NCI-H82 treated with DMSO at 0.1 percent for 48 hours (cell line): Measurements from ENCODE around the gene C11orf91.
"Not testable (repeated sequence)": the region's sequence is repeated elsewhere in the genome, so short reads cannot be mapped to it uniquely, and the experiment has no call there.

Source experiments
- DNase-seq: peaks from one replicate; lab custom pipeline; 2025; ENCODE audit not compliant: unreplicated experiment; lab: John Stamatoyannopoulos, UW

The C11orf91 gene

GRCh38 chr11:33721984-33722383 lies 21.4 kb upstream of the C11orf91 start:
- no peak for DNase-seq

GRCh38 chr11:33721426-33721825 lies 20.8 kb upstream of the C11orf91 start:
- DNase-seq = no peak

GRCh38 chr11:33719587-33719986 lies 19.0 kb upstream of the C11orf91 start:
- no peak for DNase-seq

DNA sequence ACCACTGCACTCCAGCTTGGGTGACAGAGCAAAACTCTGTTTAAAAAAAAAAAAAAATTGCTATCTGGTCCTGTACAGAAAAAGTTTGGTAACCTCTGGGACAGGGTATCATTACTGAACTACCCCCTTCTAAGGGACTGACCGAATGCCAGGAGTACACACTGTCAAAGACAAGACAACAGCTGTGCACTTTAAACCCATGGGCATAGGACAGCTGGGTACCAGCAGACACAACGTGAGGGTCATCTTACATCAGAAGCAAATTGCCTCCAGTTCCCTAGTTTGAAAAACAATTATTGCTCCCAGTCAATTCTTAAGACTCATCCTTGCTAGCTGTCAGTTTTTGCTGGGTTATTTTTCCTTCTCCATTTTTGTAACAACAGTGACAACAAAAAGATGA lies 17.8 kb upstream of the C11orf91 start:
- DNase-seq = no peak

GRCh38 chr11:33716243-33716642 lies 15.6 kb upstream of the C11orf91 start:
- no peak for DNase-seq

GRCh38 chr11:33713856-33714398 lies 13.3 kb upstream of the C11orf91 start:
- DNase-seq = no peak

DNA sequence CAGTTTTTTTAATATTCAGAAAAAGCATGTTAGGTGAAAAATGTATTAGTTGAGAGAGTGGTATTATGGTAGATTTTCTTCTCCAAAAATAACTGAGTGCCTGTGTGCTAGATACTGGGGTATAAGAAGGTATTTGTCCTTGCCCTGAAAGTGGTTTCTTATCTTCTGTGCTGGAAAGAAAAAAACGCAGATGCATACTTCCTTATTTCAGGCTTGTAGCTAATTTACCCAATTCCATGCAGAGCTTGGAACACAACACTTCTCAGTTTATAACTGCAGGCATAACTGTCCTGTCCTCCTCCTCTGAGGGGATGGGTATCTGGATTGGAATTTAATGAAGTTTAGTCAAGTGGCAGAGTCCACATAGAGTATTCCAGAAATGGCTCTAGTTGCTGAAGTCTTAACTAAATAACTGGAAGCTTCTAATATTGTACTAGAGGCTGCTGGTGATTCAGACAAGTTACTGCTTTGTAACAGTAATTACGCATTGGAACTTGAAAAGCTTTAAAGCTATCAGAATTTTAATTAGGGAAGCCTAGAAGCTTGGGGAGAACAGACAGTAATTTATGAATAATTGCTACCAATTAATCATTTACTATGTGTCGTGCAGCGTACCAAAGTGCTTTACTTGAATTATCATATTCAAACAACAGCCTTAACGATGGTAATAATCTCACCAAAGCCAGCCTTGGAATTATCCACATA lies 12.7 kb upstream of the C11orf91 start:
- DNase-seq = no peak

DNA sequence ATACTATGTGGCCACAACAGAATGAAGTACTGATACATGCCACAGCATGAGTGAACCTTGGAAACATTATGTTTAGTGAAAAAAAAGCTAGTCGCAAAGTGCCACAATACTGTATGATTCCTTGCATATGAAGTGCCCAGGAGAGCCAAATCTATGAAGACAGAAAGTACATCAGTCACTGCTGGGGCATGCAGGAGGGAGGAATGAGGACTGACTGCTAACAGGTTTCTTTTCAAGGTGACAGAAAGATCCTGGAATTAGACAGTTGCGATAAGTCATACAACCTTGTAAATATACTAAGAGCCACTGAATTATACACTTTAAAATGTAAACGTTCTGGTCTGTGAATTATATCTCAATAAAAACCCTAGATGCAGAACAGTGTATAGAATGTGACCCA lies 11.8 kb upstream of the C11orf91 start:
- no peak for DNase-seq

- no peak for DNase-seq
Measured at GRCh38 chr11:33709466-33709865, 8.8 kb upstream of the C11orf91 start.

GRCh38 chr11:33708985-33709384 lies 8.4 kb upstream of the C11orf91 start:
- DNase-seq = no peak

DNA sequence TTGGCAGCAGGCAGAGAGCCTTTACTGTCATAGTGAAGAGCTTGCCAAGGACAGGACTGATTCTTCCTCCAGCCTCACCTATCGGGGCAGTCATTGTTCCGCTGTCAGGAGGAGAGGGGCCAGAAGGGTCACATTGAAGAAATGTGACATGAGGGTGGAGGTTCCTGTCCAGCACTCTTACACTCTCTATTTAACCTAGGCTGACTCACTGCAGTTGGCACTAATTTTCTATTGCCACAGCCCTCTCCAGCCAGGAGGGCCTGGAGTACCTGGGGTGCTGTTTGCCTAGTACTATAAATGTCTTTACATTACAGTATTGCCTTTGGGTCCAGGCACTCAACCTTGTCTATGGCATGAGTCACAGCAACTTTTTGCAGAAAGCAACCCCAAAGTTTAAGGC lies 7.2 kb upstream of the C11orf91 start:
- not testable (repeated sequence) for DNase-seq

DNA sequence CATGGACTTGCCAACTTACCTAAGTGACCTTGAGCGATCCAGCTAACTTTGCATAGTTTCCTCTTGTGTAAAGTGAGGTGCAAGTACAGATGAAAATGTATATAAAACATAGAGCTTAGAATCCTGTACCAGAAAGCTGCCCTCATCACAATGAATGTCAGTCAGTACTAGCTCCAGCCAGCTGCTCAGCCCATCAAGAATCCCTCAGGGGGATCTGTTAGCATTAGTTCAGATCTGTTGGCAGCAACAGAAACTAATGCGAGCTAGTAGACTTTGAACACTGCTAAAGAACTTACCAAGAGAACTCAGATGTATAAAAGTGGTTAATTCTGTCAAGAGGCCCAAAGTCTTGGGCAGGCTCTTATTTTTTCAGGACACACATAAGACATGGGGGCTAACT lies 6.3 kb upstream of the C11orf91 start:
- DNase-seq = no peak

- DNase-seq = no peak
Measured at GRCh38 chr11:33706546-33706945, 5.9 kb upstream of the C11orf91 start.

DNA sequence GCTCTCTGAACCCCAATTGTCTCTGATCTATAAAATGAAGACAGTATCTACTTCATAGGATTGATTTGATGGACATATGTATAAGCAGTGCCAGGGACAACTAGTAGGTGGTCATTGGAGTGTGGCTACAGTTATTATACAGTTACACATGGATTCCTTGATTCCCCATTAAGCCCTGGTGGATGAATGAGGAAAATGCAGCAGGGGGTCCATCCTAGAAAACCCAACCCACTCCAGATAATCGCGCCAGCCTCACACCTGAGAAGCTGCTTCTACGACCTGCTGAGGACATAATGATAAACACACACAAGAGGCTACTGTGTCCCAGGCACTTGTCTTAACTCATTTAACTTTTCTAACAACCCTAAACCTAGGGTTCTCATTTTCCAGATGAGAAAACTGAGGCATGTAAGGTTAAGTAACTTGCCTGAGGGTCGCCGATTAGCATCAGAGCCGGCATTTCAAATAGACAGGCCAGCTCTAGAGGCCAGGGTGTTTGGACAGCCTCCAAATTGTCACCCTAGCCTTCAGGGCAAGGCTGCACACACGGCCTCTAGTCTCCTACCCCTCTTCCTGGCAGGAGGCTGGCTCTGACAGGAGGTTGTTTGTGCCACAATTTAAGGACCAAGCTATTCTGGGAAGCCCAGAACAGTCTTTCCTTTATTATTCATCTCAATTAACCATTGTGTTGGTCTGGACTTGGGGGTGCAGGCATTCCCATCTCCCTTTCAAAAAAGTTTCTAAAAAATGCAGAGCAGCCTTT lies 3.8 kb upstream of the C11orf91 start:
- DNase-seq = no peak

DNA sequence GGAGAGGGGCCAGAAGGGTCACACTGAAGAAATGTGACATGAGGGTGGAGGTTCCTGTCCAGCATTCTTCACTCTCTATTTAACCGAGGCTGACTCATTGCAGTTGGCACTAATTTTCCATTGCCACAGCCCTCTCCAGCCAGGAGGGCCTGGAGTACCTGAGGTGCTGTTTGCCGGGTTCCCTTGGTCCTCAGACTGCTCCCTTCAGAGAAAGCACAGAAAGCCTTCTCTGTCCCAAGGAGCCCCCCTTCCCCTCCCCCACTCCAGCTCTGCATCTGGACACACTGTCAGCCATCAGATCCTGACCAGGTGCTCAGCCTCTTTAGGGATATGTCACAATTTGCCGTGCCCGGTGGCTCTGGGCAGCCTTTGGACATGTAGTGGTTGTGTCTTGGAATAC lies 3.2 kb upstream of the C11orf91 start:
- no peak for DNase-seq

DNA sequence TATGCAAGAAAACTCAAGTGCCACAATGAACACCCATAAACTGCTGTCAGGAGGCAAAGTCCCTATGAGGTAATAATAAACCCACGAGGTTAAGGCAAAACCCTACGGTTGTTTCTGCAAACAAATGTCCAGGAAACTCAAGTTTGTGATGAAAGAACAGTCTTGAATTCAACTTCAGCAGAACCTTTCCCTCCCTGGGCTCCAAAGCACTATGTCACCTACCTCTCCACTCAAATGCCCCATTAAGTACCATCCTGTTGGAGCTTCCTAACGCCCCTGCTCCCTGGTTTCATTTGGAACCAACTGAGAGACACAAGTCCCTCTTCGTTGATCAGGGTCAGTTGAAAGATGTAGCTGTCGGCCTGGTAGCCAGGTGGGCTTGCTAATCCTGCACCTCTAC lies 2.6 kb upstream of the C11orf91 start:
- DNase-seq = no peak

DNA sequence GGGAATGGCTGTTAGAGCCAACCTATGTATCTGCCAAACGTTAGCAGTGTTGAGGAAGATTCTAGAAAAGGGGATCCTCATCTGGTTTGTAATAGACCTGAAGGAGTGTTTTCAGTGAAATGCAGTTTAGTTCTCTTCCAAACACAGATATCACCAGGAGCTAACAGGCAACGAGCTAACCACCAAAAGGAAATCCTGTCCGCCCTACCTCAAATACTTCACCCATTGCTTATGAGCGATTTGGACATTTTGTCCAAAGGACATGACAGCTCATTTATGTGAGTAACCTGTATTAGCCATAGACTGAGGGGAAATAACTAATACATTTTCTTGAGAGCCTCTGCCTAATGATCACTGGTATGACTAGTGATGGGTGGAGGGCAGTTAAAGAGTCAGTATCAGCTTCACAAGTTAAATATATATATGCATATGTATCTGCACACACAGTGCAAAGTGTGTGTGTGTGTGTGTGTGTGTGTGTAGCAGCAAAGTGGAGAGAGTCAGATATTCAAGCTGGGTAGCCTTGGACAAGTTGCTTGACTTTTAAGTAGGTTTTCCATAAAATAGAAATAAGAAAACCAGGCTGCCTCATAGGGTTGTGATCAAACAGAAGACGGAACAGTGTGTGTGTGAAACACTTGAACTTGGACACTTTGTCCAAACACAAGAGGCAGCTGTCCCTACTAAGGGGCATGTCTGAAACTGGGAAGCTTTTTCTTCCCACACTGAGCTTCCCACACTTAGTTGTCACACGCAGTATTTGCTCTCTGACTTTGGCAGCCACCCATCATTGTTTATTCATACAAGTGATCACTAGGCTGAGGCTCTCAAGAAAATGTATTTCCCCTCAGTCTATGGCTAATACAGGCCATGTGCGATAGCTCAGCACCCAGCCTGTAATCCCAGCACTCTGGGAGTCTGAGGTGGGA lies 940 bp upstream of the C11orf91 start:
- DNase-seq = no peak

GRCh38 chr11:33700063-33700501 lies 544 bp downstream of the C11orf91 start:
- no peak for DNase-seq

DNA sequence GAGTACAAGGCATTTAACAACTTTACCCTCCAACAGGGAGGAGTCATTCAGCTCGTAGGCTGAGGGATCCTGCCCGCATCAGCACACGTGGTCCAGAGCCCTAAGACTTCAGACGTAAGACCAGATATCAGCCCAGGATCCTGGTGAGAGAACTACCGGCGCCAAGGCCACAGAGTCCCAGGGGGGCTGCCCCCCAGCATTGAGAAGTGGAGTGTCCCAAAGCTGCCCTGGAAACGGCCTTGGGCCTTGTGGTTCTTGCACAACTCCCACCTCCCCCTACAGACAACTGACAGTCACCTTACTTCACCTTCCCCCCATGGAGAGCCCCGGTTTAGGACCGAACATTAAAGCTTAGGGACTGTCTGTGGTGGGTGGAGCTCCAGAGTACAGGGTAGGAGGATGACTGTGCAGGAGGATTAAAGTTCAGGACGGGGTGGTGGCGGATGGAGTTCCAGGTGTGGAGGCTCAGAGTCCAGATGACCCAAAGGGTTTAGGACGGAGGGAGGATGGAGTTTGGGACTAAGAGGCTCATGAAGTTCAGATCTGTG lies 1.0 kb downstream of the C11orf91 start:
- DNase-seq = peak; percentile 7

DNA sequence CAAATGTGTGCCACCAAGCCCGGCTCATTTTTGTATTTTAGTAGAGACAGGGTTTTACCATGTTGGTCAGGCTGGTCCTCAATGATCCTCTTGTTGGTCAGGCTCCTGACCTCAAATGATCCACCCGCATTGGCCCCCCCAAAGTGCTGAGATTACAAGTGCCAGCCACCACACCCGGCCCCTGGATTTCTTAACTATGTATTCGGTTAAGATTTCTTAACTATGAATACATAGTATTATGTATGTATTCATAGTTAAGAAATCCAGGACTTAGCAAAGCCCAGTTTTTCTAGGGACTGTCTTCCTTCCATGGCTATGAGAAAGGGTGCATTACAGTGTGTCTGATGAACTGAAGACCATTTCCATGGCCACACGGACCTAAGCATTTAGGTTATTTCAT lies 1.7 kb downstream of the C11orf91 start:
- DNase-seq = no peak

GRCh38 chr11:33697997-33698396 lies 2.6 kb downstream of the C11orf91 start:
- no peak for DNase-seq
